Measurements from ENCODE around the gene LRBA. TPM values are rescaled to one million over a fixed set of nuclear protein-coding genes. Genes with fewer than 3 reads are reported as not detected.

The LRBA gene
- total and polyA plus RNA-seq, 9 of the 15 experiments (the other 6 are each of a cell fraction or from before 2014, with no cell fraction given), result 24.2 to 88.7 (median 59.7) TPM

- TF ChIP-seq CCNT2 (IDR thresholded peaks at IDR 0.05; ENCODE audit: borderline replicate concordance, extremely low read depth, insufficient read length, low read depth, low read length), result no peak
- TF ChIP-seq ZFP30 (CRISPR knock-in tag; IDR thresholded peaks at IDR 0.05; ENCODE audit: borderline replicate concordance), result no peak
- no peak for TF ChIP-seq ZNF785 (CRISPR knock-in tag; IDR thresholded peaks at IDR 0.05)
- TF ChIP-seq TRIM24 (IDR thresholded peaks at IDR 0.05), result peak; percentile 84 to 92
- no peak for TF ChIP-seq POLR2A (conservative IDR thresholded peaks at IDR 0.05)
- no peak for TF ChIP-seq NEUROD1 (IDR thresholded peaks at IDR 0.05; ENCODE audit: borderline replicate concordance, low read depth, low read length, partially characterized antibody)
- TF ChIP-seq SMAD2 (IDR thresholded peaks at IDR 0.05; ENCODE audit: low read depth, low read length), result no peak
- no peak; the same call in 1 of the 2 replicates for TF ChIP-seq TCF3 (CRISPR knock-in tag; IDR thresholded peaks at IDR 0.05)
- TF ChIP-seq, protein P1, sequence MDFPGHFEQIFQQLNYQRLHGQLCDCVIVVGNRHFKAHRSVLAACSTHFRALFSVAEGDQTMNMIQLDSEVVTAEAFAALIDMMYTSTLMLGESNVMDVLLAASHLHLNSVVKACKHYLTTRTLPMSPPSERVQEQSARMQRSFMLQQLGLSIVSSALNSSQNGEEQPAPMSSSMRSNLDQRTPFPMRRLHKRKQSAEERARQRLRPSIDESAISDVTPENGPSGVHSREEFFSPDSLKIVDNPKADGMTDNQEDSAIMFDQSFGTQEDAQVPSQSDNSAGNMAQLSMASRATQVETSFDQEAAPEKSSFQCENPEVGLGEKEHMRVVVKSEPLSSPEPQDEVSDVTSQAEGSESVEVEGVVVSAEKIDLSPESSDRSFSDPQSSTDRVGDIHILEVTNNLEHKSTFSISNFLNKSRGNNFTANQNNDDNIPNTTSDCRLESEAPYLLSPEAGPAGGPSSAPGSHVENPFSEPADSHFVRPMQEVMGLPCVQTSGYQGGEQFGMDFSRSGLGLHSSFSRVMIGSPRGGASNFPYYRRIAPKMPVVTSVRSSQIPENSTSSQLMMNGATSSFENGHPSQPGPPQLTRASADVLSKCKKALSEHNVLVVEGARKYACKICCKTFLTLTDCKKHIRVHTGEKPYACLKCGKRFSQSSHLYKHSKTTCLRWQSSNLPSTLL (IDR thresholded peaks at IDR 0.05), result no peak
- TF ChIP-seq, protein P2, sequence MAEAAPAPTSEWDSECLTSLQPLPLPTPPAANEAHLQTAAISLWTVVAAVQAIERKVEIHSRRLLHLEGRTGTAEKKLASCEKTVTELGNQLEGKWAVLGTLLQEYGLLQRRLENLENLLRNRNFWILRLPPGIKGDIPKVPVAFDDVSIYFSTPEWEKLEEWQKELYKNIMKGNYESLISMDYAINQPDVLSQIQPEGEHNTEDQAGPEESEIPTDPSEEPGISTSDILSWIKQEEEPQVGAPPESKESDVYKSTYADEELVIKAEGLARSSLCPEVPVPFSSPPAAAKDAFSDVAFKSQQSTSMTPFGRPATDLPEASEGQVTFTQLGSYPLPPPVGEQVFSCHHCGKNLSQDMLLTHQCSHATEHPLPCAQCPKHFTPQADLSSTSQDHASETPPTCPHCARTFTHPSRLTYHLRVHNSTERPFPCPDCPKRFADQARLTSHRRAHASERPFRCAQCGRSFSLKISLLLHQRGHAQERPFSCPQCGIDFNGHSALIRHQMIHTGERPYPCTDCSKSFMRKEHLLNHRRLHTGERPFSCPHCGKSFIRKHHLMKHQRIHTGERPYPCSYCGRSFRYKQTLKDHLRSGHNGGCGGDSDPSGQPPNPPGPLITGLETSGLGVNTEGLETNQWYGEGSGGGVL (CRISPR knock-in tag; IDR thresholded peaks at IDR 0.05), result no peak
- TF ChIP-seq TRIM25 (IDR thresholded peaks at IDR 0.05; ENCODE audit: borderline replicate concordance), result no peak
- no peak for TF ChIP-seq ZBTB7A (IDR thresholded peaks at IDR 0.05; ENCODE audit: borderline replicate concordance, control insufficient read depth, low read depth, low read length)
- TF ChIP-seq MAFG (tag; conservative IDR thresholded peaks at IDR 0.05), result no peak
These were observed 698.5 kb downstream of the LRBA start (continued) for GRCh38 chr4:150316332-150317205.

Data from K562 (cell line).